Measurements from ENCODE around the gene CYB5B.

The CYB5B gene

GRCh38 chr16:69424053-69424934, at the start of gene CYB5B:
CYB5B (plus strand) TSS chr16:69424619; CDS start chr16:69424684, 65 bp downstream.
- peak; percentile 92 for DNase-seq

- no peak for DNase-seq
Measured at GRCh38 chr16:69376393-69377059, 47.9 kb upstream of the CYB5B start.

GRCh38 chr16:69378036-69378435, 46.4 kb upstream of the CYB5B start:
- no peak for DNase-seq

- no peak for DNase-seq
Measured at GRCh38 chr16:69378760-69379159, 45.7 kb upstream of the CYB5B start.

- DNase-seq, result no peak
Measured at GRCh38 chr16:69381231-69381630, 43.2 kb upstream of the CYB5B start.

GRCh38 chr16:69382421-69382820, 42.0 kb upstream of the CYB5B start:
- no peak for DNase-seq

GRCh38 chr16:69384974-69385373, 39.4 kb upstream of the CYB5B start:
- DNase-seq, result no peak

GRCh38 chr16:69386596-69386995, 37.8 kb upstream of the CYB5B start:
- DNase-seq, result no peak

GRCh38 chr16:69393898-69394849, 30.2 kb upstream of the CYB5B start:
- no peak for DNase-seq

- DNase-seq, result no peak
Measured at GRCh38 chr16:69395859-69396186, 28.6 kb upstream of the CYB5B start.

GRCh38 chr16:69396187-69397061, 28.0 kb upstream of the CYB5B start:
- peak; percentile 9 for DNase-seq

GRCh38 chr16:69397821-69398521, 26.4 kb upstream of the CYB5B start:
- no peak for DNase-seq

- DNase-seq, result no peak
Measured at GRCh38 chr16:69399361-69399760, 25.1 kb upstream of the CYB5B start.

GRCh38 chr16:69402439-69402838, 22.0 kb upstream of the CYB5B start:
- no peak for DNase-seq

GRCh38 chr16:69404275-69404805, 20.1 kb upstream of the CYB5B start:
- DNase-seq, result no peak

- no peak for DNase-seq
Measured at GRCh38 chr16:69405326-69405725, 19.1 kb upstream of the CYB5B start.

GRCh38 chr16:69405757-69406156, 18.7 kb upstream of the CYB5B start:
- no peak for DNase-seq

- no peak for DNase-seq
Measured at GRCh38 chr16:69406780-69407331, 17.6 kb upstream of the CYB5B start.

- no peak for DNase-seq
Measured at GRCh38 chr16:69407702-69408323, 16.6 kb upstream of the CYB5B start.

GRCh38 chr16:69408475-69408874, 15.9 kb upstream of the CYB5B start:
- no peak for DNase-seq

Data from NCI-H526 treated with DMSO at 0.1 percent for 48 hours (cell line).